NCI-H2171 (cell line): ENCODE measurements around the gene MYADML2.
"Not testable (repeated sequence)": the region's sequence is repeated elsewhere in the genome, so short reads cannot be mapped to it uniquely, and the experiment has no call there.

ENCODE experiments used
- DNase-seq: peaks from one replicate; lab custom pipeline; 2025; lab: John Stamatoyannopoulos, UW

The MYADML2 gene, protein sequence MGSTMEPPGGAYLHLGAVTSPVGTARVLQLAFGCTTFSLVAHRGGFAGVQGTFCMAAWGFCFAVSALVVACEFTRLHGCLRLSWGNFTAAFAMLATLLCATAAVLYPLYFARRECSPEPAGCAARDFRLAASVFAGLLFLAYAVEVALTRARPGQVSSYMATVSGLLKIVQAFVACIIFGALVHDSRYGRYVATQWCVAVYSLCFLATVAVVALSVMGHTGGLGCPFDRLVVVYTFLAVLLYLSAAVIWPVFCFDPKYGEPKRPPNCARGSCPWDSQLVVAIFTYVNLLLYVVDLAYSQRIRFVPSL

DNA sequence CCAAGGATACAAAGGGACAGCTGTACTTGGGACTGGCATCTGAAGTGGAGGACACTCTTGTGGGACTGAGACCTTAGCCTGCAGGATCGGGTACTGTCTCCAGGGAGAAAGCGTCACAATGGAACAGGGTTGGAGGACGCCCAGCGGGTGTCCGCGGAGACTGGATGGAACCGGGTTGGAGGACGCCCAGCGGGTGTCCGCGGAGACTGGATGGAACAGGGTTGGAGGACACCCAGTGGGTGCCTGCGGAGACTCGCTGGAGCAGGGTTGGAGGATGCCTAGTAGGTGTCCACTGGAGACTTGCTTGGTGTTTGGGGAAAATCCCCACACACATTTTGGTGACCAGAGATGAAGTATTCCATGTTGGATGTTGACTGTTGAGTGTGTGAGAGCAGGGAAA is at the start of gene MYADML2:
MYADML2 (minus strand) TSS at position 45 of the 400 bp plus-strand sequence. CDS start 5,492 bp downstream, outside the sequence.
- no peak for DNase-seq

- no peak for DNase-seq
Observed at GRCh38 chr17:81996232-81996756, 49.3 kb upstream of the MYADML2 start.

DNA sequence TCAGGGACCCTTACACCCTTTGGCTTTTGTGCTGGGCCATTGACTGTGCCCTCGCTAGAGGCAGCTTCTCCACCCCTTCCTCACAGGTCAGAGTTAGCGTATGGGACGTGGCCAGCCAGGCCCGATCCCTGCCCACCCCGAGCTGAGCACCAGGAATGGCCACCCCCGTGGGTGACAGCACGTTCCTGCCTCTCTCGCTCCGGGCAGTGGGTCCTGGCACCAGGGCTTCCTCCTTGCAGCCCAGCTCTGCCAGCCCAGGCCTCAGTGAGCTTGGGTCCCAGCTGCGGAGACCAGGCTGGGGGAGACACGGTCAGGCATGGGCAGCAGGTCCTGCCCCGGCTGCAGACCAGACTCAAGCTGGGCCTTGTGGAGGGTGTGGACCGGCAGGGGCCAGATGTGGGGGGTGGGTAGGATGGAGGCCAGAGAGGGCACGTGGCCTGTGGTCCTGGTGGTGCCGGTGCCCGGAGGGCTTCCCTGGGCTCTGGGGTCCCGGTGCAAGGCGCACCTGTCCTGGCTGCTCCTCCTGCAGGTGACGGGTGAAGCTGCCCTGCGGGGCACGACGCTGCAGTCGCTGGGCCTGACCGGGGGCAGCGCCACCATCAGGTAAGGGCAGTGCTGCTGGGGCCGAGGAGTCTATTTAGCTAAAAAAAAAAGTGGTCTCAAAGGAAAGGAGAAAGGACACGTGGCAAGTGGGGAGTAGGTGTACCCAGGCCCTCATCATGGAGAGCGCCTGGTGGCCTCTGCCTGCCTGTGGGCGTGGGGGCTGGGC is 48.6 kb upstream of the MYADML2 start:
- no peak for DNase-seq

DNA sequence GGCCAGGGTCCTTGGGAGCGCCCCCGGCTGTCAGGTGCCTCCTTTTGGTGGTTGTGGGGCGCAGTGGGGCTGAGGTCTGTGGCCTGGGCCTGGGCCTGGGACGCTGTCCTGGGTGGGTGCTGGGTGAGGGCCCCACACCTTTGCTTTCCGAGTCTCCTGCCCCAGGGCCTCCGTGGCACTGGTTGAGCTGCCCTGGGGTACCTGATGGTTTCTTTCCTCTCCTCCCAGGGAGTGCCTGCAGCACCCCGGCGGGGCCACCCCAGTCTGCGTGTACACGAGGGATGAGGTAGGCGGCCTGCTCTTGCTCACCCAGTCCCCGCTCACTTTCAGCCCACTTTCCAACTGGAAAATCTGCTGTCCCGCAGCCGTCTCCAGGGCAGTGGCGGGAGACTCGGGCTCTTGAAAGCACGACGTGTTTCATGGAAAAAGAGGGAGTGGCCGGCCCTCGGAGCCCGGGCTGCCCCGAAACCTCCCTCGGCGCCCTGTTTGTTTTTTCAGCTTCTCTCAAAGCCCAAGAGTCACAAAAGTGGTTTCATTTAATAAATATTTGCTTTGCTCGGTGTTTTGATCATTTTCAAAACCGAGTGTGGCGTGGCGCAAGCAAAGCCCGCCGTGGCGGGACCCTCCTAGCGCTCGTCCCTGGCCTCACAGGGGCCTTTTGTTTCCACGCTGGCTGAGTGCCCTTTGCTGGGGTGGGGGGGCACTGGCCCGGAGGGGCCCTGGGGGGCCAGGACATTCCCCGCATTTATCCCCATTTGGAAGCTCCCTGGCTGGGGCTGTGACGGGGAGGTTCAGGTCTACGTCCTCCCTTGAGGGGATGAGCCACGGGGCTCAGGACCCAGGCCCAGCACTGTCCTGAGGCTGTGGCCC is 47.8 kb upstream of the MYADML2 start:
- DNase-seq = no peak

DNA sequence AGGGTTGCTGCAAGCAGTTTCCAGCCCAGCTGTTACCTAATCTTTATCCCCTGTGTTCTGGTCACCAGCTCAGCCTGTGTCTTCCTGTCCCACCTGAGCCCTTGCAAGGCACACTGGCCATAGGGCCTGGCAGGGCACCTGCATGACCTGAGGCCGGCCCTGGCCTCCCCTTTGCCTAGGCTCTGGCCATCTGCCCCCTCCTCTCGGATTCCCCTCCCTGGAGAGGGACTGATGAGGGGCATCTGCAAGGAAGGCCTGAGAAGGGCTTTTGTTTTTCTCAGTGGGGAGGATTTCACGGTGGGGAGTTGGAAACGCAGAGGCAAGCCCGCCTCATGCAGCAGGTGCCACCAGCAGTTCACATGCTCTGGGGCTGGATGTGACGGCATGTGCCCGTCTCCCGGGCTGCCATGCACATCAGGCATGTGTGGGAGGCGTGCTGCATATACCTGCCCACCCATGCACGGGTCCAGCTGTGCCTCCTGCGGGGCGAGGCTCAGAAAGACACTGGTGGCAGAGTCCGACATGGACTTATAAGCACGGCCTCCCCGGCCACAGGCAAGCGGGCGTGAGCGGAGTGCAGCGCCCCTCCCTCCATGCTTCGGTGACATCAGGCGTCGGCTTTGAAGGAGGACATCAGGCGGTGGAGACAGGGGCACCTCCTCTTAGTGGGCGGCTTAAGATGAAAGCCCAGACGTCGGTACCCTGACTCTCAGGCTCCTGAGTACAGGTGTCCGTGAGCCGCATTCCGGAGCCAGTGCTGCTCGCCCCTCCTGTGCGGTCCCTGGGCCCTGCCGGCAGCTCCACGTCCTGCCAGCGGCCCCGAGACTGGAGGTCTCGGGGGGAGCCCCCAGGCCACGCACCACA is 46.9 kb upstream of the MYADML2 start:
- DNase-seq = no peak

- no peak for DNase-seq
Observed at GRCh38 chr17:81992306-81993102, 45.5 kb upstream of the MYADML2 start.

DNA sequence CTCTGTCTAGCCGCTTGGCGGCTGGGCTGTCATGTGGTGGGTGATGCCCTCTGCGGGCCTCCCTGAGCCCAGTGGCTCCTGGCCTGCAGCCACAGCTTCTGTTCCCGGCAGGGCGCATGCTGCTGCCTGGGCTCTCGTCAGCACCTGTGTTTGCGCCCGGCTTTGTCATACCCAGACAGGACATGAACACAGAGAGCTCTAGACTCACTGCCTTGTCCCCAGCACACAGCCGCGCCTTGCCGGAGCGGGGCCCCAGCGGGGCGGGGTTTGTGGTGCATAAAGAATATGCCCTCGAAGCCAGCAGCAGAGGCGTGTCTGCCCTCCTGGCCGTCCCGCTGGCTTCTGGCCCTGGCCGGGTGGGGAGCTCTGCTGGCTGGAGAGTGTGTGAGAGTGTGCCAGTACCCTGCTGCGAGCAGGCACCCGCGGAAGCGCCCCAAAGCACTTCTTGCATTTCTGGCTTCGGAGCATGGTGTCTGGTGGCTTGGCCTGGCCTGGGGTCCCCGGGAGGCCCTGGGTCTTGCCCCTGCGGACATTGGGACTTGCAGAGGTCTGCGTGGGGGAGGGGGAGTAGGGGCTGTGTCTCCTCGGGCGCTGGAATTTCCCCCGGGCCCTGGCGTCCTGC is 44.8 kb upstream of the MYADML2 start:
- DNase-seq = peak; percentile 24

GRCh38 chr17:81990836-81991683 is 44.0 kb upstream of the MYADML2 start:
- no peak for DNase-seq

DNA sequence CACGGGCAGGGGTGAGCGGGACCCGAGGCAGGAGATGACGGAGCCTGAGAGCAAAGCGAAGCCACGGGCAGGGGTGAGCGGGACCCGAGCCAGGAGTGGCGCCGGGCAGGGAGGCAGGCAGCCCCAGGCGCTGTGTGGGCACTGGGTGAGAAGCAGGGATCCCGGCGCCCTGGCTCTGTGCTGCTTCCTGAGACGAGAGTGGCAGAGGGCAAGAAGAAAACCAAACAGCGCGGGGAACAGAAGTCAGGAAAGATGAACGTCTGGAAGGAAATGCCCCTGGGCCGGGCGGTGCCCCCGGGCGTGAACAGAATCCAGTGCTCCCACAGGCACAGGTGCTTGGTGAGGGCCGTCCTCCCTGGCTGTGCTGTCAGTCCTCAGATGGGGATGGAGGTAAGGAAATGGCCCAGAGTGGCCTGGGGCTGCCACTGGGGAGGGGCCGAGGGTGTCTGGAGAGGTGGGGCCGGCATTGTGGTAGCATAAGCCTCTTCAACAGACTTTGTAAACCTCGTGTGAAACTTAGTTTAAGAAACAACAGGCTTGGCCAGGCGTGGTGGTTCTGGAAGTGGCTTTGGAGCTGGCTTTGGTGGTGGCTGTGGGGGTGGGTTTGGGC is 40.2 kb upstream of the MYADML2 start:
- DNase-seq = no peak

DNA sequence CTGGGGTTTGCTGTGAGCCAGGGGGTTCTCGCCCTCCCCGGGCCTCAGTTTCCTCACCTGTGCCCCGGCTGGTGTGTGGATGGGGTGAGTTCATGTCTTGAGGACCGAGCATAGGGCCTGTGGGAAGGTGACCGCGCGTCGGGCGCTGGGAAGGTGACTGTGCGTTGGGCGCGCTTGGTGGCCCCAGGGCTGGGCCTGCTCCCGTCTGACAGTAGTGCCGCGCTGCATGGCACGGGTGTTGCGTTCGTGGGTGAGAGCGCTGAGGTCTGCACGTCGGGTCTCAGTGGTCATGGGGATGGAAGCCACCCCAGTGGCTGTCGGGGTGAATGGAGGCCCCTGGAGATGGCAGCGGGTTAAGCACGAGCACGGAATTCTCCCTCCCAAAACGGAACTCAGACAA is 39.6 kb upstream of the MYADML2 start:
- no peak for DNase-seq

DNA sequence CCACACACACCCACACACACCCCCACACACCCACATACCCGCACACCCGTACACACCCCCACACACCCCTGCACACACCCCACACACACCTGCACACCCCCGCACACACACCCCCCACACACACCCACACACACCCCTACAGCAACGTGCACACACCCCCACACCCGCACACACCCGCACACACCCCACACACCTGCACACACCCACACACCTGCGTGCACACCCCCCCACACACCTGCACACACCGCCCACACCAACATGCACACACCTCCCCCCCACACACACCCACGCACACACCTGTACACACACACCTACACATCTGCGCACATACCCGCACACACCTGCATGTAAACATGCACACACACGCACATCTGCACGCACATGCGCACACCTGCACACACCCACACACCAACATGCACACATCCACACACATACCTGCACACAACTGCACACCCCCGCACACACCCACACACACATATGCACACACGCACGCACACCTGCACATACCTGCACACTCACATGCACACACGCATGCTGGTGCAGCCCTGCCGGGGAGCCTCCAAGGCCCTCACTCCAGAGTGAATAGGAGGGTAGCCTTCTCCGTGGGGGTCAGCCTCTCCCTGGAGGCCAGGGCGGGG is 37.9 kb upstream of the MYADML2 start:
- no peak for DNase-seq

DNA sequence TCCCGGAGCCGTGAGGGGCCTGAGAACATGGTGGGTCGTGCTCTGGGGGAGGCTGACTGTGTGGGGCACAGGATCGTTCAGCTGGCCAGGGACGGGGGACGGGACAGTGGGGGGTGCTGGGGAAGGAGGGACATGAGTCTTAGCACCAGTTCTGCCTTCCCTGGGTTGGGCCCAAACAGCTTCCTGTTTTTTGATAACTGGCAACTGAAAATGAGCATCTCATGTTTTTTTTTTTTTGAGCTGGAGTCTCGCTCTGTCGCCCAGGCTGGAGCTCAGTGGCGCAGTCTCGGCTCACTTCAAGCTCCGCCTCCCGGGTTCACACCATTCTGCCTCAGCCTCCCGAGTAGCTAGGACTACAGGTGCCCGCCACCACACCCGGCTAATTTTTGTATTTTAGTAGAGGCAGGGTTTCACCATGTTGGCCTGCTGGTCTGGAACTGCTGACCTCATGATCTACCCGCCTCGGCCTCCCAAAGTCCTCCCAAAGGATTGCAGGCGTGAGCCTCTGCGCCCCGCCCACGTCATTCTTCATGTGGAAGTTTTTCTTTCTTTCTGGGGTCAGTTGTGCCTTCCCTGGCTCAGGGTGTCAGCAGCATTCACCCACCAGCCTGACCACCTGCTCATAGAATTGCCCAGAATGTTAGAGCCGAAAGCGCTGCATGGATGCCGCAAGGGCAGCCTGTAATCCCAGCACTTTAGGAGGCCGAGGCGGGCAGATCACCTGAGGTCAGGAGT is 36.8 kb upstream of the MYADML2 start:
- no peak for DNase-seq

DNA sequence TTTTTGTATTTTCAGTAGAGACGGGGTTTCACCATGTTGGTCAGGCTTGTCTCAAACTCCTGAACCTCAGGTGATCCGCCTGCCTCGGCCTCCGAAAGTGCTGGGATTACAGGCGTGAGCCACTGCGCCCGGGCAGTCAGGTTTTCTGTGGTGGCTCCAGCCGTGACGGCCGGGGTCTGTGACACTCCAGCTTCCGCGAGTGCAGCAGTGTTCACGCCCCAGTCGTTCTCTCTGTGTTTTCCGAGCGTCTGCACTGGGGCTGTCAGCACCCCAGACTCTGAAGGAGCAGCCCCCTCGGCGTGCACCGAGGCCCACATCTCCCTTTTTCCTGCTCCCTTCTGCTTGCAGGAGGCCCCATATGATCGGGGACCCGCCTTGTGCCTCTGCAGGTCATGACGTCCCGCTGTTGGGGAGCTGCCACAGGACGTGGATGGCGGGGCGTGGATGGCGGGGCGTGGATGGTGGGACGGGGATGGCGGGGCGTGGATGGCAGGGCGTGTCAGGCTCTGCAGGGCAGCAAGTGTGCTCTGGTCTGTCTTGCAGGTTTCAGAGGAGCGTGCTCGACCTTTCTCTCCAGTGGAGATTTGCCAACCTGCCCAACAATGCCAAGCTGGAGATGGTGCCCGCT is 36.1 kb upstream of the MYADML2 start:
- no peak for DNase-seq

GRCh38 chr17:81981511-81981910 is 34.5 kb upstream of the MYADML2 start:
- DNase-seq = not testable (repeated sequence)

- DNase-seq = no peak
Observed at GRCh38 chr17:81980707-81981343, 33.8 kb upstream of the MYADML2 start.

DNA sequence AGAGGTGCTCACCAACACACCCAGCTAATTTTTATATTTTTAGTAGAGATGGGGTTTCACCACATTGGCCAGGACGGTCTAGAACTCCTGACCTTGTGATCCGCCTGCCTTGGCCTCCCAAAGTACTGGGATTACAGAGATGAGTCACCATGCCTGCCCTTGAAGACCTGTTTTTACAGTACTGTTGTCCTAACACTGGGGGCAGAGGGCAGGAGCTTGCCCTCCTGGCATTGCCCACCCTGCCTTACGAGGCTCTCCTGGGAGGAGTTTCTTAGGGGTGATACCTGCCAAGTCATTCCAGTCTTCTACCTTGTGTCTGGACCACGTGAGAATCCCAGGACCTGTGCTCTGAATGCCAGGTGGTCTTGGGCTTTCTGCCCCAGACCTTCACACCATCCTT is 33.1 kb upstream of the MYADML2 start:
- no peak for DNase-seq
